Esophagus mucosa (tissue), 1 donor: ENCODE measurements around the gene TMX2. TPM values are rescaled to one million over a fixed set of nuclear protein-coding genes. Genes with fewer than 3 reads are reported as not detected.
A peak's percentile ranks its signal among the peaks of the same experiment; 100 is the strongest.
"Not testable (repeated sequence)": the region's sequence is repeated elsewhere in the genome, so short reads cannot be mapped to it uniquely, and the experiment has no call there.

ENCODE experiments used
- ATAC-seq: fragments of 200-7000 bp; cut with Tn5 transposase; one replicate; pipeline ENCODE4 v1.9.1; 2020
- total RNA-seq: library from RNA; stranded (reverse); gene quantifications from one replicate; pipeline ENCODE4 v1.2.4, GENCODE V29; 2023
- donor health status: DM: yes; HTN: yes; CAD: no.

Gene TMX2, protein sequence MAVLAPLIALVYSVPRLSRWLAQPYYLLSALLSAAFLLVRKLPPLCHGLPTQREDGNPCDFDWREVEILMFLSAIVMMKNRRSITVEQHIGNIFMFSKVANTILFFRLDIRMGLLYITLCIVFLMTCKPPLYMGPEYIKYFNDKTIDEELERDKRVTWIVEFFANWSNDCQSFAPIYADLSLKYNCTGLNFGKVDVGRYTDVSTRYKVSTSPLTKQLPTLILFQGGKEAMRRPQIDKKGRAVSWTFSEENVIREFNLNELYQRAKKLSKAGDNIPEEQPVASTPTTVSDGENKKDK
- 60.2 TPM for total RNA-seq

GRCh38 chr11:57712256-57713150, at the start of gene TMX2:
Gene TMX2, plus strand, starts transcription at chr11:57712593. Its CDS starts 26 bp downstream, at chr11:57712619.
- ATAC-seq = peak; percentile 94

DNA sequence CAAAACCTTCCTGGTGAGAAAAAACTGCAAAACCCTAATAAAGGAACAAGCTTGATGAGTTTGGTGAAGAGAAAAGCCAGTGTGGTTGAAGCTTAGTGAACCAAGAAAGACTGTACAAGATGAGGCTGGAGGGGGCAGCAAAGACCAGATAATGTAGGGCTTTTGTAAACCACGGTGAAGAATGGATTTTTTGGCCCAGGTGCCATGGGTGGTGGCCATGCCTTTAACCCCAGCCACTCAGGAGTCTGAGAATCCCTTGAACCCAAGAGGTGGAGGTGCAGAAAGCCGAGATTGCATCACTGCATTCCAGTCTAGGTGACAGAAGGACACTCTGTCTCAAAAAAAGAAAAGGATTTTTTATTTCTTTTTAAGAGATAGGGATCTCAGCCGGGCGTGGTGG, 49.5 kb upstream of the TMX2 start:
- ATAC-seq = peak; percentile 34

GRCh38 chr11:57663975-57664374, 48.4 kb upstream of the TMX2 start:
- ATAC-seq = no peak

GRCh38 chr11:57667117-57667735, 45.2 kb upstream of the TMX2 start:
- peak; percentile 86 for ATAC-seq

DNA sequence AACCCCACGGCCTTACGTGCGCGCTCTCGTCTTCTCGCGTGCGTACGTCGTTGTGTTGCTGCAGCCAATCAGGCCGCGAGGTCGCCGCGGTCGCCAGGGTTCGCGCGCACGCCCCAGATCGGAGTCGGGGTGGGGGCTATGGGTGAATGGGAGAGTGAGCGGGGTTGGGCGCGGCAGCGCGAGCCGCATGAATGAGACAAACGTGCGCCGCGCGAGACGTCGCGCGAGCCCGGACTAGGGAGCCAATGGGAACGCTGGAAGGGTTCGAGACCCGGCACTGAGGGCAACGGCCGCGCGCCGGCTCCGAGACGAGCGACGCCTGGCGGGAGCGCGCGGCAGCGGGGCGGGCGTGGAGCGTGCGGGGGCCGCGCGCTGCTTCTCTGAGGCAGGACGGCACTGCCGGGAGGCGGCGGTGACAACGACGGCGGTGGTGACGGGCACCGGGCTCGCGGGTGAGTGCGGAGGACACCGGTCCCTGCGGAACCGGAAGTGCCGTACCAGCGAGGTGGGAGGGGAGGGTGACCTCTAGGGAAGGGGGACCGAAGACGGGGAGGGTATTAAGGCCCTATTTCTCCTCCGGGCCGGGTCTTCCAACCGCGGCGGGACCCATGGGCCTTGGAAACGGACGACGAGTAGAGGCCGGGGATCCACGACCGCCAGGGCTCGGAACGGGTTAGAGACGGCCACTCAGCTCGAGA, 44.5 kb upstream of the TMX2 start, which contains the start of gene ZDHHC5:
Gene ZDHHC5 (plus strand): TSS at position 379 of the 698 bp plus-strand sequence. CDS start 4,977 bp downstream, outside the sequence.
- ATAC-seq = peak; percentile 93

- ATAC-seq = peak; percentile 3
Observed at GRCh38 chr11:57668434-57668782, 44.0 kb upstream of the TMX2 start.

DNA sequence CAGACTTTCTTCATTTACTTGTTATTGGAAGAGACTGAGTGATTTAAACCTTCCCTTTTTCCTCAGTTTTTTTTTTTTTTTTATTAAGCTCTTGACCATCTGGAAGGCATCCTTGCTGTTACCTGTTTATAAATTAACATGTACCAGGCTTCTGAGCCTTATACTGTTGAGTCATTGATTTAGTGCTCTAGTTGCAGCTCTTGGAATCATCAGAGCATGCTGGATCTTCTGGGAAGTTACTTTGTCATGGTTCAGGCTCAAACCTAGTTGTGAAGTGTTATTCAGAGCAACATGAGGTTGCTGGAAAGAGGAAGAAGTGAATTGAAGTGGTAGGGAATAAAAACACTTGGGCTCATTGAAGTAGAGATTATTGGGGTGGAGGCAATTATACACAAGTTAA, 38.1 kb upstream of the TMX2 start:
- ATAC-seq = peak; percentile 69

- peak; percentile 32 for ATAC-seq
Observed at GRCh38 chr11:57675176-57675941, 37.0 kb upstream of the TMX2 start.

DNA sequence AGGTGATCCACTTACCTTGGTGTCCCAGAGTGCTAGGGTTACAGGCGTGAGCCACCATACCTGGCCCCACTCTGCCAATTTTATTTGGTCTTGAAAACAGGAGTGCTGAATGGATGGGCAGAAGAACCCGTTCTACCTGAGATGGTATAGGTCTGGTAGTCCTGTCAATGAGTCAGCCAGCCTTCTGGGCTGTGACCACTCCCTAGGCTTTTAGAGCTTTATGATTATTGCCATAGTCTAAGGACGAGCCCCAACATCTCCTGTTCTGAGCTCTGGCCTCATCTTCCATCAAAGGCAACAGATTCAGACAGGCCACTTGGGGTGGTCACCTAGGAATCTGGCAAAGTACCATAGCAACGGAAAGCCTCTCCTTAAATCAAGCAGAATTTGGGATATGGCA, 33.0 kb upstream of the TMX2 start:
- ATAC-seq = peak; percentile 96

DNA sequence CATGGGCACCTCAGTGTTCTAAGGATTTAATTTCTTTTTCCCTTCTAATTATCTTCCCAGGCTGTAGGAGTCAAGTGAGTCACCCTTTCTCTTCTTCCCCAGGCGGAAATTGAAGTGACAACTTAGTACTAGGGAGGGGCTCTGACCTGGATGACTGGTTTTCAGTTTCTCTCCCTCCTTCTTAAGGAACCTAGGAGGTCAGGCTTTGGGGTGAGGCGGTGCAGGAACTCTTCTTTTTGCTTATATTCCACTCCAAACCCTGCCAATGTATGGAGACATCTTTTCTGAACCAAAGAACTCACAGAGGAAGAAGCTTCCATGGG, 31.9 kb upstream of the TMX2 start:
- peak; percentile 88 for ATAC-seq

DNA sequence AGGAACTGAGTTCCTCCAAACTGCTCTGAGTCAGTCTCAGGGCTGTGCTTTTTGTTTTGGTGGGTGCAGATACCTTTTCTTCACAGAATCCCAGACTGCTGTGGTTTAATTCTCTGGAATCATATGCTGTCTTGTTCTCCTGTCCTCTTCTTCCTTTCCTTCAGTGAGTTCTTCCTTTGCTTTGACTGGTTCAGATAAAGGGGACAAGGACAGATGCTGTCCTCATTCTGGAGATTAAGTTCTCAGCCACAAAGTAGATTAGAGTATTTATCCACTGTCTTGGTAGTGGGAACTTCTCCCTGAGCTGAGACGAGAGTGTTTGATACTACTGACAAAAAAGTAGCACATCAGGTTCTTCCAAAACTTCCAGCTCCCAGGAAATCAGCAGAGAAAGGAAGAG, 31.2 kb upstream of the TMX2 start:
- no peak for ATAC-seq

DNA sequence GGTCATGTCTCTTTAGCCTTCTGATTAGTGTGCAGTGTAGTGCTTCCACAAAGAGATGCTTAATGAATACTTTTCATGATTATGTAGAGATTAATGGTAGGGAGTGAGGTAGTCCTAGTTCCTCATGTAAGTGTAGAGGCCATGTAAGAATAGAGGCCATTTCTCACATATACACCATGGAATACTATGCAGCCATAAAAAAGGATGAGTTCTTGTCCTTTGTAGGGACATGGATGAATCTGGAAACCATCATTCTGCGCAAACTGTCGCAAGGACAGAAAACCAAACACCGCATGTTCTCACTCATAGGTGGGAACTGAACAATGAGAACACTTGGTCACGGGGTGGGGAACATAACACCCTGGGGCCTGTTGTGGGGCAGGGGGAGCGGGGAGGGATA, 21.9 kb upstream of the TMX2 start:
- ATAC-seq = not testable (repeated sequence)

GRCh38 chr11:57698843-57699365, 13.5 kb upstream of the TMX2 start:
- peak; percentile 51 for ATAC-seq

GRCh38 chr11:57699813-57700212, 12.6 kb upstream of the TMX2 start:
- ATAC-seq = no peak

DNA sequence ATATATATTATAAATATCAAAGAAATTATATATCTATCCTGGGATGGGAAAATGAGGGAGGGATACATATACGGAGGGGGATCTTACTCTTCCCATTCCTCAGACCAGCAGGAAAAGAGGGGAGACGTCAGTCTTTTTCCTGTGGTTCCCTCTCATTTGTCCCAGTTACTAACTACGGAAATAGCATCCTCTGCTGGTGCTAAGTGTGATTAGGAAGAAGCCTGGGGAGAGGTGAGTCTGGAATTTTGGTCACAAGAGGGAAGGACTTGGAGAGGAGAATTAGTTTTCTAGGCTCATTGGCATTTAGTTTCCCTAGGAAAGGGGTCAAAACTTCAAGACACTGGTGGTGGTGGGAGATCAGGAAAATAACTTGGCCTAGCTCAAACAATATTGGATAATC, 12.0 kb upstream of the TMX2 start:
- no peak for ATAC-seq

DNA sequence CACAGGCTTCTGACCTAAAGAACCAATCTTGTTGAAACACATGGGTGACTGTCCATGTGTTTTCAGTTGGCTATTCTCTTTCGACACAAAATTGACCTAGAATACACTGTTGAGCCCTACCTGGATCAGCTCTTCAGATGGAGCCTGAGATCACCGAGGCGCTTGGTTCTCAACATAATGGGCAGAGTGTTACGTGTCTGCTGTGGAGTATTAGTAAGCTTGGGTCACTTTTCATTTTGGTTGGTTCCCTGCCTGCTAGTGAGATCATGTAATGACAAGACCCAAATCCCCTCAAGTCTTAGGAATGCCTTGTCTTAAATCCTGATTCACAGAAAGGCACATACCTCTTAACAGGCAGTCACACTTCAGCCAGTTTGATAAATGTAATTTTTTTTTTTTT, 9.1 kb upstream of the TMX2 start:
- peak; percentile 65 for ATAC-seq

GRCh38 chr11:57704932-57705331, 7.5 kb upstream of the TMX2 start:
- no peak for ATAC-seq

GRCh38 chr11:57705432-57705831, 7.0 kb upstream of the TMX2 start:
- ATAC-seq = not testable (repeated sequence)

DNA sequence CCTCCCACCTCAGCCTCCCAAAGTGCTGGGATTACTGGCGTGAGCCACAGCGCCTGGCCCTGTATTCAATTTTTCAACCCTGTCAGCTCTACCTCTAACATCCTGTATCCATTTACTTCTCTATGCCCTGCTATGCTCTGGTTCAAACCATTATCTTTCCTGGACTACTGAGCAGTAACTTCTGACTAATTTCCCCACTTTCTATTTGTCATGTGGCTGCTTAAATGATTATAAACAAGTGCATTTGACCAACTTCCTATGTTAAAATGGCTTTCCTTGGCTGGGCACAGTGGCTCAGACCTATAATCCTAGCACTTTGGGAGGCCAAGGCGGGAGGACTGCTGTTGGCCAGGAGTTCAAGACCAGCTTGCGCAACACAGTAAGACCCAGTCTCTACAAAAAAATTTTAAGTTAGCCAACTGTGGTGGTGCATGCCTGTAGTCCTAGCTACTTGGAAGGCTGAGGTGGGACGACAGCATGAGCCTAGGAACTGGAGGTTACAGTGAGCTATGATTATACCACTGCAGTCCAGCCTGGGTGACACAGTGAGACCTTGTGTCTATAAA, 2.5 kb upstream of the TMX2 start:
- no peak for ATAC-seq

DNA sequence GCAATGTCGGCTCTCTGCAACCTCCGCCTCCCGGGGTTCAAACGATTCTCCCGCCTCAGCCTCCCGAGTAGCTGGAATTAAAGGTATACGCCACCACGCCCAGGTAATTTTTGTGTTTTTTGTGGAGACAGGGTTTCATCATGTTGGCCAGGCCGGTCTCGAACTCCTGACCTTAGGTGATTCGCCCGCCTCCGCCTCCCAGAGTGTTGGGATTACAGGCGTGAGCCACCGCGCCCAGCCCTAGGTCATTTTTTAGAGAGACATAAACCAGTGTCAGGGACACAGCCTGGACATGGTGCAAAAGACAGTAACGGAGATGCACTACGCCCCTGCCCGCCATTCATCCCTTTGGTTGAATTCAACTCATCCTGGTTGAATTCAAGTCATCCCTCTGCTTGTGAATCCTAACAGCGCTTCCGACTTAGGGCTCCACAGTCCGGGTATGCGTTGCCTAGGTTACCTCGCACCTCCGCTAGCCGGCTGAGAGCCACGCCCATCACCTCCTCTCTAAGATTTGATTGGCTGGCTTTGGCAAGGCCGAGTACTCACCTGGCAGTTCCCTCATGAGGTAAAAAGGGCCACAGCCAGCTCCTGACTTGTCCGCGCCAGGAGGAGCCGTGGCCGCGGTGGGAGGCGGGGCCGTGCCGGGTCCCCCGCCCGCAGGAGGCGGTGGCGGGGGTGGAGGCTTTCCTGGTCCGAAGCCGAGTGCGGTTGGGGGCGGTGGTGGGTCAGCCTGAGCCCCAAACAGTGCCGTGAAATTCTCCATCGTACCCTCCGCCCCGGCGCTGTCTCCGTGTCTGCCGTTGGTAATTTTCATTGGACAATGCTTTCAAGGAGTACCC, 758 bp upstream of the TMX2 start, which contains the start of gene MED19:
Gene MED19 (minus strand): TSS at position 802 of the 842 bp plus-strand sequence. CDS start 36 bp downstream, at position 766.
- peak; percentile 89 for ATAC-seq
